Breast epithelium (tissue), 3 donors: ENCODE data around the gene HOMEZ.

Experiments used
- POLR2A ChIP-seq: fragments of 450-650 bp; IDR thresholded peaks from one replicate; pipeline ENCODE4 v1.6.1; 2016; ENCODE audit warnings: antibody characterized with exemption, mild to moderate bottlenecking, moderate library complexity
- POLR2AphosphoS5 ChIP-seq, 3 donors: sonication (generic); formaldehyde crosslinking; IDR thresholded peaks; one replicate each; pipeline ENCODE4 v1.6.1; 2017; ENCODE audit warnings: antibody characterized with exemption in 3 of 3
- TF ChIP-seq, protein P1 (sequence below), 3 donors: fragments of 450-650 bp; IDR thresholded peaks; one replicate each; pipeline ENCODE4 v1.5.1; 2016 to 2017; ENCODE audit warnings: antibody characterized with exemption in 3 of 3, mild to moderate bottlenecking in 3 of 3, moderate library complexity in 3 of 3

DNA sequence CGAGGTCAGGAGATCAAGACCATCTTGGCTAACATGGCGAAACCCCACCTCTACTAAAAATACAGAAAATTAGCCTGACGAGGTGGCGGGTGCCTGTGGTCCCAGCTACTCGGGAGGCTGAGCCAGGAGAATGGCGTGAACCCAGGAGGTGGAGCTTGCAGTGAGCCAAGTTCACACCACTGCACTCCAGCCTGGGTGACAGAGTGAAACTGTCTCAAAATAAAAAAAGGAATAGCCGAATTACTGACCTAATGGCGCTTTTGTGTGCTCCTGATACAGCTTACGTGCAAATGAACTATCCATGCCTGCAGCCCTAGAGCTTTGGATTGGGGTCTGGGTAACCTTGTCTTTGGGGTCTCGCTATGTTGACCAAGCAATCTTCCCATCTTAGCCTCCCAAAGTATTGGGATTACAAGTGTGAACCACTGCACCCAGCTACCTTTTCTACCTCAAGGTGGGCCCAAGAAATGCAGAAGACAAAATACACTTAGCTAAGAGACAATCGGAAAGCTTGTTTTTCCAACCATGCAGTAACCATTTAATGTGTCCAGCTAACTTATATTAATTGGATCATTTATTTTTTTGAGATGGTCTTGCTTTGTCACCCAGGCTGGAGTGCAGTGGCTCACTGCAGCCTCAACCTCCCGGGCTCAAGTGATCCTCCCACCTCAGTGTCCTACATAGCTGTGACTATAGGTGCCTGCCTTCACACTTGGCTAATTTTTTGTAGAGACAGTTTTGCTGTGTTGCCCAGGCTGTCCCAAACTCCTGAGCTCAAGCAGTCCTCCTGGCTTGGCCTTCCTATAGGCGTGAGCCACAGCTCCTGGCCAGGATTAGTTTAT, 40.8 kb upstream of the HOMEZ start:
- no peak for TF ChIP-seq POLR2AphosphoS5 (IDR thresholded peaks at IDR 0.05)
- TF ChIP-seq, protein P1, sequence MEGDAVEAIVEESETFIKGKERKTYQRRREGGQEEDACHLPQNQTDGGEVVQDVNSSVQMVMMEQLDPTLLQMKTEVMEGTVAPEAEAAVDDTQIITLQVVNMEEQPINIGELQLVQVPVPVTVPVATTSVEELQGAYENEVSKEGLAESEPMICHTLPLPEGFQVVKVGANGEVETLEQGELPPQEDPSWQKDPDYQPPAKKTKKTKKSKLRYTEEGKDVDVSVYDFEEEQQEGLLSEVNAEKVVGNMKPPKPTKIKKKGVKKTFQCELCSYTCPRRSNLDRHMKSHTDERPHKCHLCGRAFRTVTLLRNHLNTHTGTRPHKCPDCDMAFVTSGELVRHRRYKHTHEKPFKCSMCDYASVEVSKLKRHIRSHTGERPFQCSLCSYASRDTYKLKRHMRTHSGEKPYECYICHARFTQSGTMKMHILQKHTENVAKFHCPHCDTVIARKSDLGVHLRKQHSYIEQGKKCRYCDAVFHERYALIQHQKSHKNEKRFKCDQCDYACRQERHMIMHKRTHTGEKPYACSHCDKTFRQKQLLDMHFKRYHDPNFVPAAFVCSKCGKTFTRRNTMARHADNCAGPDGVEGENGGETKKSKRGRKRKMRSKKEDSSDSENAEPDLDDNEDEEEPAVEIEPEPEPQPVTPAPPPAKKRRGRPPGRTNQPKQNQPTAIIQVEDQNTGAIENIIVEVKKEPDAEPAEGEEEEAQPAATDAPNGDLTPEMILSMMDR (IDR thresholded peaks at IDR 0.05) = no peak
- no peak for TF ChIP-seq POLR2A
